Stomach (tissue), 9 donors: ENCODE results near the gene GPR37. TPM values are rescaled to one million over a fixed set of nuclear protein-coding genes. Genes with fewer than 3 reads are reported as not detected.

Experiments used
- DNase-seq, 2 donors: peaks; one replicate each; pipeline versions ENCODE4 v3.0.0 to v3.0.0-alpha.2; 2013 to 2019
- H3K27ac ChIP-seq, 5 donors: fragments of 200-600 bp in 4 of 5; sonication (generic) in 4 of 5; one replicate each; pipeline ENCODE4 v1.5.1; 2013 to 2019; ENCODE audit warnings: mild to moderate bottlenecking in 1 of 5, moderate library complexity in 1 of 5
- H3K27me3 ChIP-seq, 3 donors: fragments of 200-600 bp; sonication (generic); one replicate each; pipeline ENCODE4 v1.5.1; 2017 to 2019; ENCODE audit warnings: mixed run types in 1 of 3
- H3K36me3 ChIP-seq, 4 donors: fragments of 200-600 bp; sonication (generic); 1 replicate in 3 of 4; 2 replicates in 1 of 4; pipeline ENCODE4 v1.5.1; 2016 to 2019
- H3K4me1 ChIP-seq, 4 donors: fragments of 200-600 bp; sonication (generic); one replicate each; pipeline ENCODE4 v1.5.1; 2016 to 2019
- H3K4me3 ChIP-seq, 4 donors: fragments of 200-600 bp; sonication (generic) in 3 of 4; one replicate each; pipeline ENCODE4 v1.5.1; 2016 to 2019; ENCODE audit warnings: mild to moderate bottlenecking in 1 of 4
- H3K9me3 ChIP-seq, 4 donors: fragments of 200-600 bp; sonication (generic); one replicate each; pipeline ENCODE4 v1.5.1; 2016 to 2019
- EP300 ChIP-seq: sonication (generic); formaldehyde crosslinking; IDR thresholded peaks from one replicate; pipeline ENCODE4 v1.6.1; 2017; ENCODE audit warnings: antibody characterized with exemption
- POLR2A ChIP-seq, 4 donors: fragments of 450-650 bp; IDR thresholded peaks; one replicate each; pipeline ENCODE4 v1.6.1; 2016; ENCODE audit warnings: antibody characterized with exemption in 4 of 4, control low read depth in 2 of 4, mild to moderate bottlenecking in 1 of 4, moderate library complexity in 1 of 4
- POLR2AphosphoS5 ChIP-seq, 3 donors: sonication (generic); formaldehyde crosslinking; IDR thresholded peaks; one replicate each; pipeline ENCODE4 v1.6.1; 2016; ENCODE audit warnings: antibody characterized with exemption in 3 of 3
- WGBS, 5 donors: extraction: QIAGEN DNeasy Blood & Tissue Kit in 3 of 5; methylation state at CpG; one replicate each; pipeline versions ENCODE4 v1.1.5 to v1.1.7; 2013 to 2018; 5-methylcytosine and 5-hydroxymethylcytosine counted together
- intact Hi-C: fragments of 100-400 bp; cut with DNase I; formaldehyde crosslinking; loops from one replicate; pipeline ENCODE4 v1.15.1; 2023; ENCODE audit warnings: low total_unique reads
- polyA plus RNA-seq, 3 donors: library from polyadenylated mRNA; stranded (reverse); fragments of 200-250 nt; gene quantifications; one replicate each; pipeline ENCODE4 v1.2.3, GENCODE V29; 2013
- total RNA-seq, 5 donors: library from RNA; depleted of rRNA; stranded (reverse); fragments of >200 nt; gene quantifications; one replicate each; pipeline versions ENCODE4 v1.1.0 to v1.2.3, GENCODE V29; 2014 to 2016
- TF ChIP-seq, protein P1 (sequence below), 7 experiments: fragments of 450-650 bp in 4 of 7; fragments of 200-600 bp in 3 of 7; sonication (generic) in 3 of 7; IDR thresholded peaks; one replicate each; pipeline ENCODE4 v1.5.1; 2016 to 2019; ENCODE audit warnings: antibody characterized with exemption in 7 of 7, control low read depth in 2 of 7, mild to moderate bottlenecking in 1 of 7
- donor health status: healthy with polysubstance abuse.
- donor health status: Bipolar disorder and iron deficiency.
- donor health status: healthy.

GPR37 gene
- total and polyA plus RNA-seq, 8 donors = under 0.01 to 9.2 (median 0.52) TPM; not detected in 2

DNA sequence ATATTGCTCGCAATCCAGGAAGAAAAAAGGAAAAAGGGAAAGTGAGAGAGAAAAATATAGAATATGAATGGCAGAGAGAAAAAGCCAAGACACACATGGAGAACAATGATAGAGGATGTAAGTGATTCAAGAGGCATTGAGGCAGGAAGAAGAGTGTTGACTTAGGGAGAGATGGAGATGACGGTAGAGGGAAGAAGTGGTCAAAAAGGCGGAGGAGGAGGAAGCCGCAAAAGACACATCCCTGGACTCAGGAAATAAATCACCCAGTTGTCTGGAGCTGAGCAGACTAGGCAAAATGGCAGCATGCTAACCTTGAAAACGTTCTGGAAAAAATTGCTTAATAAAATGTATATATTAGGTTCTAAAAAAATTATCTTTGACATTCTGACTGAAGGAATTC lies 17.7 kb upstream of the GPR37 start:
- 81 to 88% (median 83%) methylated on average over 5 of the region's 5 CpGs for WGBS, 5 donors
- intact Hi-C loops = no loop called here
- no peak overlapping the region for H3K4me3 ChIP-seq

DNA sequence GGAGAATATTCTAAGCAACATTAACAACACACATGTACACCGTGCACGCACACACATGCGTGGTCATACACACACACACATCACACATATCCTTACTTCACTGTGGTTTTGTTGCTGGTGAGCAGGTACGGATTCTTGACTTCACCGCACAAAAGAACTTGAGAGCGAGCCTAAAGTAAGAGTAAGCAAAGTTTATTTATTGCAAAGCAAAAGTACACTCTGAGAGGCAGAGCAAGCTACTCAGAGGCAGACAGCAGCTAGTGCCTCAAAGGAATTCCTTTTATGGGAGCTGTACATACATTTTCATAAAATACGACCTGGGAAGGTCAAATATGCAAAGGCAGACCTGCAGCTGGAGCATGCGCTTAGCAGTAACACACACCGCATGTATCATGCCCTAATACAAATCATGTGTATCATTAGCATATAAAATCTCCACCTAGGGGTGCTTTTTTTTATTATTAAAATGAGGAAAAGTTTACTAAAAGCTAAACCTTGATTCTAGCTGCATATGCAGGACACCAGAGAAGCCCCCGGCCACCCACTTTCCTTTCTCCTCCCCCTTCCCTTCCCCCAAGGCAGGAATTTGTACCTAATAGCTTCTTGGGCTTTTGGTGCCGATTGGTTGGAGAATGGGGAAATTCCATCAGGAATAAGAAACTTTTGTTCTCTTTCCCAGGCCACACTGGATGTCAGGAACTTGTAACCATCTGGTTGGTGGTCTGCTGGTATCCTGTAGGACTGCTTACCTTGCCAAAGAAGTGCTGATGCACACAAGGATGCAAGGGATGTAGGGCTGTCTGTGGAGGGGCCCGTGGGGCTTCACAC lies 16.5 kb upstream of the GPR37 start:
- Histone ChIP-seq H3K27me3 (no peaks in the 10 kb centered on the region), H3K27ac (no peak overlapping the region), H3K9me3 (no peaks in the 10 kb centered on the region), H3K4me1 (peaks cover 0 to 5% (median 0%) of the 10 kb centered on the region in 4 donors), H3K4me3 (no peak overlapping the region), H3K36me3 (no peaks in the 10 kb centered on the region)
- intact Hi-C loops = no loop called here
- WGBS, 5 donors = 70 to 81% (median 80%) methylated on average over 12 of the region's 12 CpGs
- DNase-seq = peak in 1 of 2 donors; percentile 16
- TF ChIP-seq POLR2A (IDR thresholded peaks at IDR 0.05) (no peak), POLR2AphosphoS5 (IDR thresholded peaks at IDR 0.05) (no peak), EP300 (no peak)
- TF ChIP-seq, protein P1, sequence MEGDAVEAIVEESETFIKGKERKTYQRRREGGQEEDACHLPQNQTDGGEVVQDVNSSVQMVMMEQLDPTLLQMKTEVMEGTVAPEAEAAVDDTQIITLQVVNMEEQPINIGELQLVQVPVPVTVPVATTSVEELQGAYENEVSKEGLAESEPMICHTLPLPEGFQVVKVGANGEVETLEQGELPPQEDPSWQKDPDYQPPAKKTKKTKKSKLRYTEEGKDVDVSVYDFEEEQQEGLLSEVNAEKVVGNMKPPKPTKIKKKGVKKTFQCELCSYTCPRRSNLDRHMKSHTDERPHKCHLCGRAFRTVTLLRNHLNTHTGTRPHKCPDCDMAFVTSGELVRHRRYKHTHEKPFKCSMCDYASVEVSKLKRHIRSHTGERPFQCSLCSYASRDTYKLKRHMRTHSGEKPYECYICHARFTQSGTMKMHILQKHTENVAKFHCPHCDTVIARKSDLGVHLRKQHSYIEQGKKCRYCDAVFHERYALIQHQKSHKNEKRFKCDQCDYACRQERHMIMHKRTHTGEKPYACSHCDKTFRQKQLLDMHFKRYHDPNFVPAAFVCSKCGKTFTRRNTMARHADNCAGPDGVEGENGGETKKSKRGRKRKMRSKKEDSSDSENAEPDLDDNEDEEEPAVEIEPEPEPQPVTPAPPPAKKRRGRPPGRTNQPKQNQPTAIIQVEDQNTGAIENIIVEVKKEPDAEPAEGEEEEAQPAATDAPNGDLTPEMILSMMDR (IDR thresholded peaks at IDR 0.05) = no peak

More for the DNA sequence above, 17.7 kb upstream of the GPR37 start:
- no peak for DNase-seq
- TF ChIP-seq, protein P1 (IDR thresholded peaks at IDR 0.05) = no peak
- TF ChIP-seq EP300 (no peak), POLR2AphosphoS5 (IDR thresholded peaks at IDR 0.05) (no peak), POLR2A (IDR thresholded peaks at IDR 0.05) (no peak)
- peaks cover 0 to 5% (median 0%) of the 10 kb centered on the region in 4 donors for H3K4me1 ChIP-seq
- H3K27ac ChIP-seq = no peak overlapping the region
- H3K9me3 ChIP-seq = no peaks in the 10 kb centered on the region
- H3K36me3 ChIP-seq = no peaks in the 10 kb centered on the region
- no peaks in the 10 kb centered on the region for H3K27me3 ChIP-seq

DNA sequence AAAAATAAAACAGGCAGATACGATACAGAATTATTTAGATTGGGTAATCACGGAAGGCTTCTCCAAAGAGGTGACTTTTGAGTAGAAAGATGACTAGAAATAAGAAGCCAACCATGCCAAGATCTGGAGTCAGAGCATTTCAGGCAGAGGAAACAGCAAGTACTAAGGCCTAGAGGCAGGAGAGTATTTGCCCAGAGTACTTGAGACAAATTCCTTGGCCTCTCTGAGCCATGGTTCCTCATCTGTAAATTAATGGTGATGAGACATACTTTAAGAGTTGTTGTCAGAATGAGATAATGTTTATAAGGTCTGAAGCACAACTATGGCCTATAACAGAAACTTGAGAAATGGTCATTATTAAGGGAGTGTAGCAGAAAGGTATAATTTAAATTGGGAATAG lies 15.8 kb upstream of the GPR37 start:
- H3K4me1 ChIP-seq = peaks cover 0 to 5% (median 0%) of the 10 kb centered on the region in 4 donors
- no peaks in the 10 kb centered on the region for H3K27me3 ChIP-seq
- DNase-seq = no peak
- TF ChIP-seq EP300 (no peak), POLR2A (IDR thresholded peaks at IDR 0.05) (no peak), POLR2AphosphoS5 (IDR thresholded peaks at IDR 0.05) (no peak)
- TF ChIP-seq, protein P1 (IDR thresholded peaks at IDR 0.05) = no peak
- intact Hi-C loops = no loop called here
- no peaks in the 10 kb centered on the region for H3K9me3 ChIP-seq
- 88 to 97% (median 93%) methylated on average over 2 of the region's 2 CpGs for WGBS, 5 donors
- H3K4me3 ChIP-seq = no peak overlapping the region
- H3K27ac ChIP-seq = no peak overlapping the region
- H3K36me3 ChIP-seq = no peaks in the 10 kb centered on the region

DNA sequence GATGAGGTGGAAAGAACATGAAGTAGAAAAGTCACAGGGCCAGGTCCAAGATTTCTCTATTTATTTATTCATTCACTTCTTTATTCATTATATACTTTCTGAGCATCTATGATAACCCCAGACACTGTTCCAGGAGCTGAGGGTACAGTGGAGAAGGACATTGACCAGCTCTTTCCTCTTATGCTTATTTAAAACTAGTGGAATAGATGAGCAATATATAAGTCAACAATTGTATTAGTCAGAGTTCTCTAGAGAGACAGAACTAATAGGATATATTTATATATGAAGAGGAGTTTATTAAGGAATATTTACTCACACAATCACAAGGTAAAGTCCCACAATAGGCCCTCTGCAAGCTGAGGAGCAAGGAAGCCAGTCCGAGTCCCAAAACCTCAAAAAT lies 15.0 kb upstream of the GPR37 start:
- Histone ChIP-seq H3K27ac (no peak overlapping the region), H3K9me3 (no peaks in the 10 kb centered on the region), H3K4me3 (no peak overlapping the region), H3K4me1 (peaks cover 0 to 5% (median 0%) of the 10 kb centered on the region in 4 donors), H3K27me3 (no peaks in the 10 kb centered on the region), H3K36me3 (no peaks in the 10 kb centered on the region)
- intact Hi-C loops = no loop called here
- WGBS, 5 donors = 78 to 94% (median 90%) methylated on average over 1 of the region's 1 CpG
- TF ChIP-seq POLR2A (IDR thresholded peaks at IDR 0.05) (no peak), POLR2AphosphoS5 (IDR thresholded peaks at IDR 0.05) (no peak), EP300 (no peak)
- TF ChIP-seq, protein P1 (IDR thresholded peaks at IDR 0.05) = no peak
- DNase-seq = no peak
